K562 (cell line): ENCODE measurements around the gene PLA1A. TPM values are rescaled to one million over a fixed set of nuclear protein-coding genes. Genes with fewer than 3 reads are reported as not detected.

Source experiments
- ELF1 ChIP-seq: fragments of 200-800 bp; sonication (Bioruptor generic); IDR thresholded peaks from 2 replicates; pipeline ENCODE4 v1.6.1; 2016; ENCODE audit warnings: missing genetic modification characterization, missing compliant biosample characterization
- HNRNPL ChIP-seq: fragments of 200-400 bp; formaldehyde crosslinking; IDR thresholded peaks from 2 replicates; pipeline ENCODE4 v1.6.1; 2017; ENCODE audit warnings: low read depth, mild to moderate bottlenecking, low read length
- NRF1 ChIP-seq, 2 experiments: fragments of 450-650 bp; IDR thresholded peaks in 1 of 2; conservative IDR thresholded peaks in 1 of 2; 2 replicates each; pipeline ENCODE4 v1.6.1; 2014; ENCODE audit warnings: mild to moderate bottlenecking in 2 of 2
- PCBP2 ChIP-seq: fragments of 200-400 bp; formaldehyde crosslinking; IDR thresholded peaks from 2 replicates; pipeline ENCODE4 v1.6.1; 2018; ENCODE audit warnings: low read length, low read depth, mild to moderate bottlenecking, moderate library complexity; ENCODE audit not compliant: poor library complexity, severe bottlenecking
- PHF20 ChIP-seq: fragments of 450-650 bp; IDR thresholded peaks from 2 replicates; pipeline ENCODE4 v1.6.1; 2018; ENCODE audit not compliant: partially characterized antibody
- POLR2AphosphoS5 ChIP-seq: IDR thresholded peaks from 2 replicates; pipeline ENCODE4 v1.6.1; 2011; ENCODE audit warnings: mild to moderate bottlenecking, low read depth, low read length, moderate library complexity; ENCODE audit not compliant: control insufficient read depth, insufficient read depth
- POLR2G ChIP-seq: fragments of 200-400 bp; formaldehyde crosslinking; IDR thresholded peaks from 2 replicates; pipeline ENCODE4 v1.6.1; 2017; ENCODE audit warnings: low read depth, mild to moderate bottlenecking, antibody characterized with exemption, low read length, moderate library complexity
- SMARCB1 ChIP-seq: IDR thresholded peaks from 2 replicates; pipeline ENCODE4 v1.6.1; 2011; ENCODE audit warnings: improper control_type of control experiment, low read depth; ENCODE audit not compliant: insufficient read length
- TFAM ChIP-seq: fragments of 250-450 bp; sonication (Bioruptor Pico); conservative IDR thresholded peaks from 2 replicates; pipeline ENCODE4 v1.5.0; 2021; ENCODE audit warnings: mild to moderate bottlenecking, moderate library complexity
- ZNF134 ChIP-seq: fragments of 250-450 bp; sonication (Bioruptor Pico); conservative IDR thresholded peaks from 2 replicates; pipeline ENCODE4 v1.4.0; 2020
- ZNF586 ChIP-seq: fragments of 450-650 bp; formaldehyde crosslinking; conservative IDR thresholded peaks from 2 replicates; pipeline ENCODE4 v1.4.0; 2020; ENCODE audit warnings: mild to moderate bottlenecking, moderate library complexity
- ZNF75A ChIP-seq: fragments of 450-650 bp; formaldehyde crosslinking; IDR thresholded peaks from 2 replicates; pipeline ENCODE4 v1.4.0; 2020; ENCODE audit warnings: mild to moderate bottlenecking
- polyA plus RNA-seq, 8 experiments: library from polyadenylated mRNA; depleted of rRNA in 4 of 8; stranded (reverse) in 5 of 8; unstranded in 3 of 8; fragments of >200 nt; fragmentation: Nextera tagmentation in 2 of 8; fragmentation: Illumina TruSeq in 1 of 8; extraction: Ambion mirVana in 2 of 8; extraction: Trizol in 1 of 8; gene quantifications; 2 replicates each; pipeline versions ENCODE4 v1.2.1 to v1.2.3, GENCODE V29; 2011 to 2014; ENCODE audit warnings: inconsistent platforms in 1 of 8, missing spikeins in 1 of 8
- total RNA-seq, 7 experiments: library from RNA; depleted of rRNA in 6 of 7; stranded (reverse); fragments of >200 nt in 6 of 7; fragmentation: Illumina TruSeq in 2 of 7; extraction: Trizol in 2 of 7; gene quantifications; 2 replicates each; pipeline versions ENCODE4 v1.2.1 to v1.2.3, GENCODE V29; 2011 to 2021; ENCODE audit warnings: low replicate concordance in 1 of 7
- TF ChIP-seq, protein P1 (sequence below): fragments of 200-800 bp; sonication (Bioruptor generic); IDR thresholded peaks from 2 replicates; pipeline ENCODE4 v1.6.1; 2016; ENCODE audit warnings: missing genetic modification characterization, missing compliant biosample characterization
- TF ChIP-seq, protein P2 (sequence below): fragments of 200-800 bp; sonication (Bioruptor generic); IDR thresholded peaks from 2 replicates; pipeline ENCODE4 v1.6.1; 2017; ENCODE audit warnings: missing genetic modification characterization, missing compliant biosample characterization
- TF ChIP-seq, protein P3 (sequence below), 2 experiments: fragments of 450-650 bp; IDR thresholded peaks; 2 replicates each; pipeline ENCODE4 v1.6.1; 2016
- TF ChIP-seq, protein P4 (sequence below): fragments of 450-650 bp; IDR thresholded peaks from 2 replicates; pipeline ENCODE4 v1.6.1; 2018; ENCODE audit warnings: mild to moderate bottlenecking, low read depth; ENCODE audit not compliant: partially characterized antibody

PLA1A gene
- total and polyA plus RNA-seq, 9 of the 15 experiments (the other 6 are each of a cell fraction or from before 2014, with no cell fraction given) = not detected

DNA sequence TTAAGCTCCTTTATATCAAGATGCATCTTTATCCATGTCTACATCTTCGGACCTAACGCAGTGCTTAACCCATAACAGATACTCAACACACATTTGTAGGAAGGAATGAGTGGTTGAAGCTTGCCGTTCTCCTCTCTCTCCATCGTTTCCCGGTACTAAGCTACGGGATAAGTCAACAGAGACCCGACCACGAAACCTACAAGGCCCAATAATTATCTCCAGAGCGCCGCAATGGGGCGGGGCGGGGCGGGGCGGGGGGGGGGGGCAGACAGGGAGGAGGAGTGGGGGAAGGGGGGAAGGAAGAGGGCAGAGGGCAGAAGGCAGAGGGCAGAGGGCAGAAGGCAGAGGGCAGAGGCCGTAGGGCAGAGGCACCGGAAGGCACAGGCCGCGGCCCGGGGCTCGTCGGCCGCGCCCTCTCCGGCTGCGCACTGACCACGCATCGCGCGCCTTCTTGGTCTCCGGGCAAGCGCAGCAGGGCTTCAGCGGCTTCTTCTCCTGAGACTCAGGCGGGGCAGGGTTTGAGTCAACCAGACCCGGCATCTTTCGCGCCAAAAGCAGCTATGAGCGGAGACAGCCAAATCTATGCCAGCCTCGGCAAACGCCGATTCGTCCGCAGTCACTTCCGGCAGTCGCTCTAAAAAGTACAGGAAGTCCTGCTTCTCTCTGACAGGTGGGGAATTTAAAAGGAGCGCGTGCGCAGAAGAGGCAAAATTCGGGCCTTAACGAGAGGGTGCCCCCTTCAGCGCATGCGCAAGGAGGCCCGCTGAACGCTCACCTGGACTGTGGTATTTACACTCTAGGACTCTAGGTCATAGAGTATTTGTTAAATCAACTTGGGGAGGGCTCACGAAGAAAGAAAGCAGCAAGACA lies 79.3 kb downstream of the PLA1A start, which contains the start of gene COX17 (continued):
- TF ChIP-seq, protein P1, sequence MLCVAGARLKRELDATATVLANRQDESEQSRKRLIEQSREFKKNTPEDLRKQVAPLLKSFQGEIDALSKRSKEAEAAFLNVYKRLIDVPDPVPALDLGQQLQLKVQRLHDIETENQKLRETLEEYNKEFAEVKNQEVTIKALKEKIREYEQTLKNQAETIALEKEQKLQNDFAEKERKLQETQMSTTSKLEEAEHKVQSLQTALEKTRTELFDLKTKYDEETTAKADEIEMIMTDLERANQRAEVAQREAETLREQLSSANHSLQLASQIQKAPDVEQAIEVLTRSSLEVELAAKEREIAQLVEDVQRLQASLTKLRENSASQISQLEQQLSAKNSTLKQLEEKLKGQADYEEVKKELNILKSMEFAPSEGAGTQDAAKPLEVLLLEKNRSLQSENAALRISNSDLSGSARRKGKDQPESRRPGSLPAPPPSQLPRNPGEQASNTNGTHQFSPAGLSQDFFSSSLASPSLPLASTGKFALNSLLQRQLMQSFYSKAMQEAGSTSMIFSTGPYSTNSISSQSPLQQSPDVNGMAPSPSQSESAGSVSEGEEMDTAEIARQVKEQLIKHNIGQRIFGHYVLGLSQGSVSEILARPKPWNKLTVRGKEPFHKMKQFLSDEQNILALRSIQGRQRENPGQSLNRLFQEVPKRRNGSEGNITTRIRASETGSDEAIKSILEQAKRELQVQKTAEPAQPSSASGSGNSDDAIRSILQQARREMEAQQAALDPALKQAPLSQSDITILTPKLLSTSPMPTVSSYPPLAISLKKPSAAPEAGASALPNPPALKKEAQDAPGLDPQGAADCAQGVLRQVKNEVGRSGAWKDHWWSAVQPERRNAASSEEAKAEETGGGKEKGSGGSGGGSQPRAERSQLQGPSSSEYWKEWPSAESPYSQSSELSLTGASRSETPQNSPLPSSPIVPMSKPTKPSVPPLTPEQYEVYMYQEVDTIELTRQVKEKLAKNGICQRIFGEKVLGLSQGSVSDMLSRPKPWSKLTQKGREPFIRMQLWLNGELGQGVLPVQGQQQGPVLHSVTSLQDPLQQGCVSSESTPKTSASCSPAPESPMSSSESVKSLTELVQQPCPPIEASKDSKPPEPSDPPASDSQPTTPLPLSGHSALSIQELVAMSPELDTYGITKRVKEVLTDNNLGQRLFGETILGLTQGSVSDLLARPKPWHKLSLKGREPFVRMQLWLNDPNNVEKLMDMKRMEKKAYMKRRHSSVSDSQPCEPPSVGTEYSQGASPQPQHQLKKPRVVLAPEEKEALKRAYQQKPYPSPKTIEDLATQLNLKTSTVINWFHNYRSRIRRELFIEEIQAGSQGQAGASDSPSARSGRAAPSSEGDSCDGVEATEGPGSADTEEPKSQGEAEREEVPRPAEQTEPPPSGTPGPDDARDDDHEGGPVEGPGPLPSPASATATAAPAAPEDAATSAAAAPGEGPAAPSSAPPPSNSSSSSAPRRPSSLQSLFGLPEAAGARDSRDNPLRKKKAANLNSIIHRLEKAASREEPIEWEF (CRISPR knock-in tag) = no peak
- TF ChIP-seq ZNF586 (CRISPR knock-in tag) = no peak
- peak; percentile 91 for TF ChIP-seq ELF1 (tag)
- TF ChIP-seq ZNF75A (CRISPR knock-in tag) = 0 out of 2 replicates have a peak, but pooled peaks have one; percentile 37
- TF ChIP-seq HNRNPL = 0 out of 2 replicates have a peak, but pooled peaks have one; percentile 26
- TF ChIP-seq, protein P2, sequence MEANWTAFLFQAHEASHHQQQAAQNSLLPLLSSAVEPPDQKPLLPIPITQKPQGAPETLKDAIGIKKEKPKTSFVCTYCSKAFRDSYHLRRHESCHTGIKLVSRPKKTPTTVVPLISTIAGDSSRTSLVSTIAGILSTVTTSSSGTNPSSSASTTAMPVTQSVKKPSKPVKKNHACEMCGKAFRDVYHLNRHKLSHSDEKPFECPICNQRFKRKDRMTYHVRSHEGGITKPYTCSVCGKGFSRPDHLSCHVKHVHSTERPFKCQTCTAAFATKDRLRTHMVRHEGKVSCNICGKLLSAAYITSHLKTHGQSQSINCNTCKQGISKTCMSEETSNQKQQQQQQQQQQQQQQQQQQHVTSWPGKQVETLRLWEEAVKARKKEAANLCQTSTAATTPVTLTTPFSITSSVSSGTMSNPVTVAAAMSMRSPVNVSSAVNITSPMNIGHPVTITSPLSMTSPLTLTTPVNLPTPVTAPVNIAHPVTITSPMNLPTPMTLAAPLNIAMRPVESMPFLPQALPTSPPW (CRISPR knock-in tag) = peak; percentile 99
- TF ChIP-seq TFAM (CRISPR knock-in tag) = no peak
- TF ChIP-seq, protein P3, sequence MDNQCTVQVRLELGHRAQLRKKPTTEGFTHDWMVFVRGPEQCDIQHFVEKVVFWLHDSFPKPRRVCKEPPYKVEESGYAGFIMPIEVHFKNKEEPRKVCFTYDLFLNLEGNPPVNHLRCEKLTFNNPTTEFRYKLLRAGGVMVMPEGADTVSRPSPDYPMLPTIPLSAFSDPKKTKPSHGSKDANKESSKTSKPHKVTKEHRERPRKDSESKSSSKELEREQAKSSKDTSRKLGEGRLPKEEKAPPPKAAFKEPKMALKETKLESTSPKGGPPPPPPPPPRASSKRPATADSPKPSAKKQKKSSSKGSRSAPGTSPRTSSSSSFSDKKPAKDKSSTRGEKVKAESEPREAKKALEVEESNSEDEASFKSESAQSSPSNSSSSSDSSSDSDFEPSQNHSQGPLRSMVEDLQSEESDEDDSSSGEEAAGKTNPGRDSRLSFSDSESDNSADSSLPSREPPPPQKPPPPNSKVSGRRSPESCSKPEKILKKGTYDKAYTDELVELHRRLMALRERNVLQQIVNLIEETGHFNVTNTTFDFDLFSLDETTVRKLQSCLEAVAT (IDR thresholded peaks at IDR 0.05) = no peak
- TF ChIP-seq SMARCB1 = no peak
- TF ChIP-seq PHF20 = peak; percentile 97
- TF ChIP-seq POLR2AphosphoS5 = peak; percentile 43; the same call in 1 of the 2 replicates
- peak; percentile 98 for TF ChIP-seq NRF1 (conservative IDR thresholded peaks at IDR 0.05 in 1 of 2, IDR thresholded peaks at IDR 0.05 in 1 of 2)
- TF ChIP-seq PCBP2 = no peak
- no peak; the same call in 1 of the 2 replicates for TF ChIP-seq ZNF134 (CRISPR knock-in tag)
- TF ChIP-seq, protein P4, sequence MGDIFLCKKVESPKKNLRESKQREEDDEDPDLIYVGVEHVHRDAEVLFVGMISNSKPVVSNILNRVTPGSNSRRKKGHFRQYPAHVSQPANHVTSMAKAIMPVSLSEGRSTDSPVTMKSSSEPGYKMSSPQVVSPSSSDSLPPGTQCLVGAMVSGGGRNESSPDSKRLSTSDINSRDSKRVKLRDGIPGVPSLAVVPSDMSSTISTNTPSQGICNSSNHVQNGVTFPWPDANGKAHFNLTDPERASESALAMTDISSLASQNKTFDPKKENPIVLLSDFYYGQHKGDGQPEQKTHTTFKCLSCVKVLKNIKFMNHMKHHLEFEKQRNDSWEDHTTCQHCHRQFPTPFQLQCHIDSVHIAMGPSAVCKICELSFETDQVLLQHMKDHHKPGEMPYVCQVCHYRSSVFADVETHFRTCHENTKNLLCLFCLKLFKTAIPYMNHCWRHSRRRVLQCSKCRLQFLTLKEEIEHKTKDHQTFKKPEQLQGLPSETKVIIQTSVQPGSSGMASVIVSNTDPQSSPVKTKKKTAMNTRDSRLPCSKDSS = no peak
- peak; percentile 87 for TF ChIP-seq POLR2G
